Fibroblast of skin of scalp (primary cell): Measurements from ENCODE around the gene MASP1. TPM values are rescaled to one million over a fixed set of nuclear protein-coding genes. Genes with fewer than 3 reads are reported as not detected.
A peak's percentile ranks its signal among the peaks of the same experiment; 100 is the strongest.

Experiments used
- DNase-seq: peaks from one replicate; pipeline ENCODE4 v3.0.0-alpha.2; 2013
- polyA plus RNA-seq, 2 experiments: library from polyadenylated mRNA; unstranded; fragments of 120-200 nt; gene quantifications; one replicate each; pipeline ENCODE4 v1.2.1, GENCODE V29; 2013; ENCODE audit not compliant: insufficient read length in 2 of 2

The MASP1 gene
- polyA plus RNA-seq (2013, experiment 1 of 2; ENCODE audit: insufficient read length) = 3.6 TPM
- 4.0 TPM for polyA plus RNA-seq (2013, experiment 2 of 2; ENCODE audit: insufficient read length)

GRCh38 chr3:187291512-187292132, at the start of gene MASP1:
TSS of gene MASP1 (minus strand) at chr3:187291737. CDS start at chr3:187291632, 105 bp downstream.
- no peak for DNase-seq

GRCh38 chr3:187340578-187340977, 49.0 kb upstream of the MASP1 start:
- DNase-seq = no peak

- DNase-seq = no peak
These were observed 44.8 kb upstream of the MASP1 start for GRCh38 chr3:187336322-187336721.

GRCh38 chr3:187334904-187335303, 43.4 kb upstream of the MASP1 start:
- no peak for DNase-seq

GRCh38 chr3:187328691-187329090, 37.2 kb upstream of the MASP1 start:
- no peak for DNase-seq

GRCh38 chr3:187327845-187328244, 36.3 kb upstream of the MASP1 start:
- DNase-seq = no peak

GRCh38 chr3:187325632-187326031, 34.1 kb upstream of the MASP1 start:
- no peak for DNase-seq

- no peak for DNase-seq
These were observed 31.6 kb upstream of the MASP1 start for GRCh38 chr3:187323091-187323490.

GRCh38 chr3:187322291-187322690, 30.8 kb upstream of the MASP1 start:
- DNase-seq = no peak

- no peak for DNase-seq
These were observed 30.2 kb upstream of the MASP1 start for GRCh38 chr3:187321766-187322165.

GRCh38 chr3:187319699-187320302, 28.3 kb upstream of the MASP1 start:
- peak; percentile 82 for DNase-seq

- DNase-seq = peak; percentile 76
These were observed 27.5 kb upstream of the MASP1 start for GRCh38 chr3:187318819-187319616.

- peak; percentile 21 for DNase-seq
These were observed 24.3 kb upstream of the MASP1 start for GRCh38 chr3:187315872-187316271.

GRCh38 chr3:187314176-187314575, 22.6 kb upstream of the MASP1 start:
- DNase-seq = no peak

- no peak for DNase-seq
These were observed 19.5 kb upstream of the MASP1 start for GRCh38 chr3:187310954-187311470.

- no peak for DNase-seq
These were observed 18.7 kb upstream of the MASP1 start for GRCh38 chr3:187310226-187310625.

- no peak for DNase-seq
These were observed 14.3 kb upstream of the MASP1 start for GRCh38 chr3:187305881-187306280.

GRCh38 chr3:187299611-187300010, 8.1 kb upstream of the MASP1 start:
- DNase-seq = no peak

GRCh38 chr3:187296911-187297310, 5.4 kb upstream of the MASP1 start:
- DNase-seq = no peak

- DNase-seq = peak; percentile 42
These were observed 4.5 kb upstream of the MASP1 start for GRCh38 chr3:187296058-187296457.

GRCh38 chr3:187295316-187296034, 3.9 kb upstream of the MASP1 start:
- DNase-seq = no peak
